ENCODE results near the gene MNX1.

The MNX1 gene

DNA sequence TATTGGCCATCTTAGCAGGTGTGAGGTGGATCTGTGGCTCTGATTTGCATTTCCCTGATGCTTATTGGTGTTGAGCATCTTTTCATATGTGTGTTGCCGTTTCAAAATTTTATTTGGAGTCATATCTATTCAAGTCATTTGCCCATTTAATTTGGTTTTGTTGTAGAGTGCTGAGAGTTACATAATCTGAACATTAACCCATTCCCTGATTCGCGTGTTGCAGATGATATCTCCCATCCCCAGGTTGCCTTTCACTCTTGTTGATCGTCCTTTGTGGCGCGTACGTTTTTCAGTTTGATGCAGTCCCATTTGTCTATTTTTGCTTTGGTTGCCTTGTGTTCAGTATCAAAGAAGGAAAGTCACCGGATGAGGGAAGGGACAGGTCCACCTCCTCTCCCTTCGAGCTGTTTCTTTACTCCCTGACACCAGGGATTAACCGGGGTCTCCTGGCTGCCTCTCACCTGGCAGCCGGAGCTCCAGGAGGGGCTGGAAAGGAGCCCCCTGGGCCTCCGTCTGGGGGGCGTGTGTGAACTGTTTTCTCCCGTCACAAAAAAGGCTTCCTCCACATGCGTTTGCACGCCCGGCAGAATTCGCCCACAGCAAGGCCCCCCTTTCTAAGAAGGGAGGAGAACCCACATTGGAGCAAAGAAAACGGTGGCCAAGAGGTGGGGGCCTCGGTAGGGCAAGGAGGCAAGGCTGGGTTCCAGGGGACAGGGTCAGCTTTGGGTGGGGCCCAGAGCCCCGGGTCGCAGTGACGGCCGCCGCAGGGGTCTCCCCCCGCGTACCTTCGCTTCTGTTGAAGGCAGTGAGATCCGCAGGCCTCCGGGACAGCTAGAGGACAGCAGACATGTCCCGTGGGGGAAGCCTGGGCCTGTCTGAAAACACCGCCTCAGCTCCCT lies 8.3 kb downstream of the MNX1 start:
- DNase-seq (ENCODE audit: low read depth): no peak

GRCh38 chr7:157000741-157001653 lies 9.5 kb downstream of the MNX1 start:
- no peak for DNase-seq (ENCODE audit: low read depth)

- DNase-seq (ENCODE audit: low read depth): no peak
These were observed 10.3 kb downstream of the MNX1 start for GRCh38 chr7:156999958-157000726.

DNA sequence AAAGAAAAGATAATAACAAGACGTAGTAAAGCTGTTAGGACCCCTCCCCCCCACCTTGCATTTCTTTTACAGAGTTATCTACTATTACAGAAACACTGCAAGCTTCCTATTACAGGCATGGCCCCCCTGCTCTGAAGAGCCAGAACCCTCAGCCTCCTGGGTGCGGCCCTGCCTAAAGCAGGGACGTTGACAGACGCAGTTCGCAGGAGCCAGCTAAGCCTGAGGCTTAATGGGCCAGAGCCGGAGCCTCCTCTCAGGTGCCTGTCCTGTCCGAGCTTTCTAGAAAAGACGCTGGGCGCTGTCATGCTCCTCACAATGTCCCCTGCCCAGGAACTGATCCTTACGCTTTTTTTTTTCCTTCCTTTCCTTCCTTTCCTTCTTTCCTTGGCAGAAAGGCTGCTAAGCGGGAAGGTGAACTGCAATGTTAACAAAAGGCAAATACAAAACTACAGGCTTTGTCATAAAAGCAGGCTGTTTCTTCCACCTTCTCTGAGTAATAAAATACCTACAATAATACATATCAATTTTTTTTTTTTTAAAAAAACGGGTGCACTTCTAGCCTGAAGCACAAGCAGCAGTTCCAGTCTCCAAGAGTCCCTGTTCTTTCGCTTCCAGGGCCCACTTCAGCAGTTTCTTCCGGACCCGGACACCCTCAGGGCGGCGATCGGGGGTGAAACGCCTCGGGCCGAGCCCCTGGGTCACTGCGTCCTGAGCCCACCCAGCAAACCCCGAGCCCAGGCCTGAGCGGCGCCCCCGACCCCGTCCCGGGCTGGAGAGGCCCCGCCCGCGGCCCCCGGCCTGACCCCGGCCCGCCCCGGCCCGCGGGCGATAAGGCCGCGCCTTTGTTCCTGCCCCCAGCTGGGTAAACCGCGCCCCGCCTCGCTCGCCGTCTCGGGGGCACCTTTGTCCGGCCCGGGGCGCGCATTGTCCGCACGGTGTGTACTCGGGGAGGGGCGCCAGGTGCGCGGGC lies 11.2 kb downstream of the MNX1 start:
- DNase-seq (ENCODE audit: low read depth): no peak

GRCh38 chr7:156994417-156994816 lies 16.0 kb downstream of the MNX1 start:
- DNase-seq (ENCODE audit: low read depth): no peak

GRCh38 chr7:156993925-156994235 lies 16.6 kb downstream of the MNX1 start:
- DNase-seq (ENCODE audit: low read depth): no peak

DNA sequence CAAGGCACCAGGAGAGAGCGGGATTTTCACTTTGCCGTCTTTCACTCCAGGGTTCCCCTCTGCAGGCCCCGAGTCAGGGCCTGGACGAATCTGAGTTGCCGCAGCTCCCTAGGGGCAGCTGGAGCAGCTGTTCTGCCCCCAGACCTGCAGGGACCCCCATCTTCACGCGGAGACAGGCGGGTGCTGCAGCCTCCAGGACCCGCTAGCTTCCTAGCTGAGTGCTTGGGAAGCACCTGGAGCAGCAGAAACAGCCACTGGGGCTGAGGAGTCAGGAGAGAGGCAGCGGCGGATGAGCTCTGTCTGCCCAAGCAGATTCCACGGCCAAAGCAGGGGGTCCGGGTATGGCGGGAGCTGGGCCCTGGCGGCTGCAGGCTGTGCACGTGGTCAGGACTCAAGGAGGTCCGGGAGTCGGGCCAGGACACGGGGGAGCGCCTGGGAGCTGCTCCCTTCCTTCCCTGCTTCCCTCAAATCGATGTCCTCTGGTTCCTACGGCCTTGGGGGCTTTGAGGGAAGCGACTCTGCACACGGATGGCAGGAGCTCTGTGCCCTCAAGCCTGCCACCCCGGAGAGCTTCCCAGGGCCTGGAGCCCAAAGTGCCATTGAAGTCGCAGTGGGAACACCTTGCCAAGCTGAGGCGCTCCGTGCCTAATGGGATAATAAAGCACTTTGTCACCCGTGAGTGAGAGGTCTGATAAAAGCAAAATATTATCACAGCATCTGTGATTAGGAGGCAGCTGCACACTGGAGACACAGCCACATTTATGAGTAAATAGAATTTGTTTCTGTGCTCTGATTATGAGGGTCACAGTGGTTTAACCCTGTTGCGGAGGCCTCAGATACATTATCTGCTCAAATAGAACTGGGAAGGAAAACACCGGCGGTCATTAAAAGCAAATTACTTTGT lies 17.2 kb downstream of the MNX1 start:
- no peak for DNase-seq (ENCODE audit: low read depth)

DNA sequence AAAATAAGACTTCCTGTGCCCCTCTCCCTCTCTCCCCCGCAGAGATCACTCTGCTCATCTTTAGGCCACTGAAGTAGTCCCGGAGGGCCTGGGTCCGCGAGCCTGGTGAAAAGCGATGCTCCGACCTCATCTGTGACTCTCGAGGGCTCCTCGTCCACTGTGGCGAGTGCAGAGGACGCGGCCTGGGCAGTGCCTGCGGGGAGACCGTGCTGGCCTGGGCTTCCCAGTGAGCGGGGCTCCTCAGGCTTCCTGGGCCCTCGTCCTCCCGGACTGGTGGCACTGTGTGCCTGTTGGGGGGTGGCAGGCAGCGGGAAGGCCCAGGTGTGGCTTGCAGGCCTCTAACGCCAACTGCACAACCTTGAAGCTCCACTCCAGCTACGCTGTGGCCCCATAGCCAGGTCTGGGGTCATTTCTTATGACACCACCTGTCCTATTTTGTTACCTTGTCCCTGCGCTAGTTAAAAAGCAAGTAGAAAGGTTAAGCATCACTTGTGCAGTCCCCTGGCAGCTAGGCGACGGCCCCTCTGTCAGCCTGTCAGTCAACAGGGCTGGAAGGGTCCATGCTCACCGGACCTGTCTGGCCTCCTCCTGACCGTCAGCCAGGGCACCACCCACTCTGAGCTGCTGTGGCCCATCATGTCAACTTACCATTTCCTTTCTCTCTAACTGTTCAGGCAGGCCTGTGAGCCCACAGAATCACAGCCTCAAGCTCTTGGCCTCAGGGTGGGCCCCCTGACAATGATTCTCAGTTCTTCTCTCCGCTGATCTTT lies 20.5 kb downstream of the MNX1 start:
- no peak for DNase-seq (ENCODE audit: low read depth)

GRCh38 chr7:156988343-156989185 lies 21.9 kb downstream of the MNX1 start:
- no peak for DNase-seq (ENCODE audit: low read depth)

DNA sequence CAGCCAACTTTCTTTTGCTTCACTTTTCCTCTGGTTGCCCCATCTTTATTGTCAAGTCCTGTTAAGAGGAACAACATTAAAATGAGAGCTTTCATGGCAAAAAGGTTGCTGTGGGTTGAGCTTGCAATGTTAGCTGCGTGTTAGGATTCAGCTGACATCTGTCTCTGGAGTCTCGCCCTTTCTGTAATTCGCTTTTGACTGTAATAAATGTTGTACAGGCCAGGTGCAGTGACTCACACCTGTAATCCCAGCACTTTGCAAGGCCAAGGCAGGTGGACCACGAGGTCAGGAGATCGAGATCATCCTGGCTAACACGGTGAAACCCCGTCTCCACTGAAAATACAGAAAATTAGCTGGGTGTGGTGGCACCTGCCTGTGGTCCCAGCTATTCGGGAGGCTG lies 24.1 kb downstream of the MNX1 start:
- DNase-seq (ENCODE audit: low read depth): no peak

GRCh38 chr7:156985101-156985992 lies 25.1 kb downstream of the MNX1 start:
- DNase-seq (ENCODE audit: low read depth): no peak

- DNase-seq (ENCODE audit: low read depth): no peak
These were observed 26.1 kb downstream of the MNX1 start for GRCh38 chr7:156984174-156984891.

- DNase-seq (ENCODE audit: low read depth): no peak
These were observed 30.8 kb downstream of the MNX1 start for GRCh38 chr7:156979711-156980110.

- no peak for DNase-seq (ENCODE audit: low read depth)
These were observed 31.4 kb downstream of the MNX1 start for GRCh38 chr7:156979007-156979606.

GRCh38 chr7:156975620-156976019 lies 34.8 kb downstream of the MNX1 start:
- DNase-seq (ENCODE audit: low read depth): no peak

- DNase-seq (ENCODE audit: low read depth): no peak
These were observed 40.5 kb downstream of the MNX1 start for GRCh38 chr7:156969972-156970420.
